HL-60 (cell line): ENCODE data around the gene LIPC.

Experiments
- DNase-seq, 2 experiments: peaks; one replicate each; pipeline ENCODE4 v3.0.0-alpha.2; 2010 to 2020; ENCODE audit warnings: low read depth in 1 of 2, low spot score in 1 of 2
- H3K27ac ChIP-seq: fragments of 250-450 bp; sonication (Bioruptor Pico); replicated peaks from 2 replicates; pipeline ENCODE4 v1.5.1; 2020; ENCODE audit warnings: mild to moderate bottlenecking, moderate library complexity
- H3K27me3 ChIP-seq: fragments of 250-450 bp; sonication (Bioruptor Pico); 2 replicates; pipeline ENCODE4 v1.5.1; 2021; ENCODE audit warnings: mild to moderate bottlenecking, moderate library complexity; ENCODE audit not compliant: insufficient read depth, poor library complexity, severe bottlenecking
- H3K4me3 ChIP-seq: replicated peaks from 2 replicates; pipeline ENCODE4 v1.5.1; 2011; ENCODE audit warnings: mild to moderate bottlenecking, control low read depth, low read length; ENCODE audit not compliant: insufficient read depth
- GABPA ChIP-seq: IDR thresholded peaks from 2 replicates; pipeline ENCODE4 v1.6.1; 2012; ENCODE audit warnings: low read depth
- POLR2AphosphoS5 ChIP-seq: IDR thresholded peaks from 2 replicates; pipeline ENCODE4 v1.6.1; 2012; ENCODE audit warnings: low read depth
- SPI1 ChIP-seq: IDR thresholded peaks from 2 replicates; pipeline ENCODE4 v1.6.1; 2012; ENCODE audit warnings: low read depth, mild to moderate bottlenecking, borderline replicate concordance
- TF ChIP-seq, protein P1 (sequence below): IDR thresholded peaks from 2 replicates; pipeline ENCODE4 v1.6.1; 2012; ENCODE audit warnings: low read depth; ENCODE audit not compliant: insufficient replicate concordance
- TF ChIP-seq, protein P2 (sequence below): IDR thresholded peaks from one replicate; pipeline ENCODE4 v1.5.1; 2011; ENCODE audit warnings: low read length, control low read depth, inconsistent platforms; ENCODE audit not compliant: insufficient read depth

Gene LIPC

GRCh38 chr15:58462547-58462946 is 30.8 kb downstream of the LIPC start:
- no peak for TF ChIP-seq GABPA
- TF ChIP-seq, protein P1, sequence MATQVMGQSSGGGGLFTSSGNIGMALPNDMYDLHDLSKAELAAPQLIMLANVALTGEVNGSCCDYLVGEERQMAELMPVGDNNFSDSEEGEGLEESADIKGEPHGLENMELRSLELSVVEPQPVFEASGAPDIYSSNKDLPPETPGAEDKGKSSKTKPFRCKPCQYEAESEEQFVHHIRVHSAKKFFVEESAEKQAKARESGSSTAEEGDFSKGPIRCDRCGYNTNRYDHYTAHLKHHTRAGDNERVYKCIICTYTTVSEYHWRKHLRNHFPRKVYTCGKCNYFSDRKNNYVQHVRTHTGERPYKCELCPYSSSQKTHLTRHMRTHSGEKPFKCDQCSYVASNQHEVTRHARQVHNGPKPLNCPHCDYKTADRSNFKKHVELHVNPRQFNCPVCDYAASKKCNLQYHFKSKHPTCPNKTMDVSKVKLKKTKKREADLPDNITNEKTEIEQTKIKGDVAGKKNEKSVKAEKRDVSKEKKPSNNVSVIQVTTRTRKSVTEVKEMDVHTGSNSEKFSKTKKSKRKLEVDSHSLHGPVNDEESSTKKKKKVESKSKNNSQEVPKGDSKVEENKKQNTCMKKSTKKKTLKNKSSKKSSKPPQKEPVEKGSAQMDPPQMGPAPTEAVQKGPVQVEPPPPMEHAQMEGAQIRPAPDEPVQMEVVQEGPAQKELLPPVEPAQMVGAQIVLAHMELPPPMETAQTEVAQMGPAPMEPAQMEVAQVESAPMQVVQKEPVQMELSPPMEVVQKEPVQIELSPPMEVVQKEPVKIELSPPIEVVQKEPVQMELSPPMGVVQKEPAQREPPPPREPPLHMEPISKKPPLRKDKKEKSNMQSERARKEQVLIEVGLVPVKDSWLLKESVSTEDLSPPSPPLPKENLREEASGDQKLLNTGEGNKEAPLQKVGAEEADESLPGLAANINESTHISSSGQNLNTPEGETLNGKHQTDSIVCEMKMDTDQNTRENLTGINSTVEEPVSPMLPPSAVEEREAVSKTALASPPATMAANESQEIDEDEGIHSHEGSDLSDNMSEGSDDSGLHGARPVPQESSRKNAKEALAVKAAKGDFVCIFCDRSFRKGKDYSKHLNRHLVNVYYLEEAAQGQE = no peak
- TF ChIP-seq, protein P2, sequence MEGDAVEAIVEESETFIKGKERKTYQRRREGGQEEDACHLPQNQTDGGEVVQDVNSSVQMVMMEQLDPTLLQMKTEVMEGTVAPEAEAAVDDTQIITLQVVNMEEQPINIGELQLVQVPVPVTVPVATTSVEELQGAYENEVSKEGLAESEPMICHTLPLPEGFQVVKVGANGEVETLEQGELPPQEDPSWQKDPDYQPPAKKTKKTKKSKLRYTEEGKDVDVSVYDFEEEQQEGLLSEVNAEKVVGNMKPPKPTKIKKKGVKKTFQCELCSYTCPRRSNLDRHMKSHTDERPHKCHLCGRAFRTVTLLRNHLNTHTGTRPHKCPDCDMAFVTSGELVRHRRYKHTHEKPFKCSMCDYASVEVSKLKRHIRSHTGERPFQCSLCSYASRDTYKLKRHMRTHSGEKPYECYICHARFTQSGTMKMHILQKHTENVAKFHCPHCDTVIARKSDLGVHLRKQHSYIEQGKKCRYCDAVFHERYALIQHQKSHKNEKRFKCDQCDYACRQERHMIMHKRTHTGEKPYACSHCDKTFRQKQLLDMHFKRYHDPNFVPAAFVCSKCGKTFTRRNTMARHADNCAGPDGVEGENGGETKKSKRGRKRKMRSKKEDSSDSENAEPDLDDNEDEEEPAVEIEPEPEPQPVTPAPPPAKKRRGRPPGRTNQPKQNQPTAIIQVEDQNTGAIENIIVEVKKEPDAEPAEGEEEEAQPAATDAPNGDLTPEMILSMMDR = no peak
- Histone ChIP-seq H3K27me3 (no peaks in the 10 kb centered on the region), H3K4me3 (no peak overlapping the region), H3K27ac (no peak overlapping the region)
- DNase-seq = no peak

DNA sequence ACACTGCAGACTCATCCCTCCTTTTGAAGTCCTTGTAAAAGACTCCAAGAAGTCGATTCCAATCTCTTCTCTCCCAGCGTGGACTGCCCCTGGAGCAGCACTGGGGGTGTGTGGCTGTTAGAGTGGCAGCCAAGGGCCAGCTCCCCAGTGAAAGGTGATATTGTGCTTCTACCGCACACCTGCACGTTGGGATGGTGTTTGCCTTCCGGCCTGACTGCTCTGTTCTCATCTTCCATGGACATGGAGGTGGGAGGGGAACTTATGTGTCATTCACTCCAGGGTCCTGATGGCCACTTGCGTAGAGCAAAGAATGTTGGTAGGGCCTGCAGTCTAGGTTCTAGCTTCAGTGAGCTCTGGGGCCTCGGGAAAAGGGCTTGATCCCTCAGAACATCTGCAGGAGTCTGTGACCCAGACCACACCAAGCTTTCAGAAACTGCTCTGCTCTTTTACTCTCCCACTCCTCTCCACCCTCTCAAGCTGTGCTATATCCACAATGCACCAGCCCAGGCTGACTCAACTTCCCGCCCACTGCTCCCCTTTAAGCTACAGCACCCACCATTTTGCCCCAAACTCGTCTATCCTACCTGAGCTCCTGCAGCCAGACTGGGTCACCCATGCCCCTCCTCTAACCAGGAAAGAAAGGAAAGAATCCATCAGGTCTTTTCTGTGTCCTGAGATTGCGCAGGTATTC is 31.3 kb downstream of the LIPC start:
- TF ChIP-seq, protein P2 = no peak
- no peak for TF ChIP-seq SPI1
- TF ChIP-seq, protein P1 = no peak
- no peak for TF ChIP-seq POLR2AphosphoS5
- TF ChIP-seq GABPA = no peak
- no peak for DNase-seq
- Histone ChIP-seq H3K27me3 (no peaks in the 10 kb centered on the region), H3K4me3 (no peak overlapping the region), H3K27ac (no peak overlapping the region)

GRCh38 chr15:58463815-58464650 is 32.2 kb downstream of the LIPC start:
- Histone ChIP-seq H3K4me3 (no peak overlapping the region), H3K27ac (no peak overlapping the region)

More at GRCh38 chr15:58463815-58464650, 32.2 kb downstream of the LIPC start:
- no peak for DNase-seq
- TF ChIP-seq, protein P1 = no peak
- TF ChIP-seq POLR2AphosphoS5 = no peak
- no peak for TF ChIP-seq SPI1
- TF ChIP-seq, protein P2 = no peak
- TF ChIP-seq GABPA = no peak
- no peaks in the 10 kb centered on the region for H3K27me3 ChIP-seq
